NB4 (cell line): ENCODE measurements around the gene AGAP1.

Source experiments
- CTCF ChIP-seq: IDR thresholded peaks from one replicate; pipeline ENCODE4 v1.5.1; 2012; ENCODE audit warnings: low read depth, low read length
- MAX ChIP-seq: IDR thresholded peaks from 2 replicates; pipeline ENCODE4 v1.6.1; 2011; ENCODE audit warnings: low read depth, low read length
- MYC ChIP-seq: IDR thresholded peaks from 2 replicates; pipeline ENCODE4 v1.6.1; 2011; ENCODE audit warnings: low read depth, low read length
- POLR2A ChIP-seq: IDR thresholded peaks from 2 replicates; pipeline ENCODE4 v1.6.1; 2011; ENCODE audit warnings: mild to moderate bottlenecking; ENCODE audit not compliant: insufficient read length; ENCODE audit errors: extremely low read depth

GRCh38 chr2:236012155-236012554 is 518.3 kb downstream of the AGAP1 start:
- TF ChIP-seq MAX (no peak), CTCF (no peak), POLR2A (no peak), MYC (no peak)
